Measurements from ENCODE around the gene ADM.
A peak's percentile ranks its signal among the peaks of the same experiment; 100 is the strongest.

ADM gene

GRCh38 chr11:10289765-10290380 lies 15.0 kb upstream of the ADM start:
- no peak for DNase-seq (ENCODE audit: low read depth in 4 of 4, low spot score in 1 of 4)

GRCh38 chr11:10291801-10292638 lies 12.9 kb upstream of the ADM start:
- no peak for DNase-seq (ENCODE audit: low read depth in 4 of 4, low spot score in 1 of 4)

- peak; percentile 45 to 71 (median 66) for DNase-seq (ENCODE audit: low read depth in 4 of 4, low spot score in 1 of 4)
Observed at GRCh38 chr11:10293423-10294289, 11.2 kb upstream of the ADM start, which contains the start of gene SBF2. Gene SBF2, minus strand, starts transcription at chr11:10294219. Its CDS starts 150 bp downstream, at chr11:10294069.

GRCh38 chr11:10294290-10294953 lies 10.5 kb upstream of the ADM start:
- DNase-seq (ENCODE audit: low read depth in 4 of 4, low spot score in 1 of 4), result no peak

- no peak for DNase-seq (ENCODE audit: low read depth in 4 of 4, low spot score in 1 of 4)
Observed at GRCh38 chr11:10295064-10295901, 9.6 kb upstream of the ADM start.

- DNase-seq (ENCODE audit: low read depth in 4 of 4, low spot score in 1 of 4), result no peak
Observed at GRCh38 chr11:10298342-10298741, 6.5 kb upstream of the ADM start.

GRCh38 chr11:10301656-10302358 lies 3.1 kb upstream of the ADM start:
- no peak for DNase-seq (ENCODE audit: low read depth in 4 of 4, low spot score in 1 of 4)

- no peak for DNase-seq (ENCODE audit: low read depth in 4 of 4, low spot score in 1 of 4)
Observed at GRCh38 chr11:10302359-10302743, 2.5 kb upstream of the ADM start.

GRCh38 chr11:10302744-10303557 lies 1.9 kb upstream of the ADM start:
- no peak for DNase-seq (ENCODE audit: low read depth in 4 of 4, low spot score in 1 of 4)

GRCh38 chr11:10303558-10304363 lies 1.1 kb upstream of the ADM start:
- no peak for DNase-seq (ENCODE audit: low read depth in 4 of 4, low spot score in 1 of 4)

GRCh38 chr11:10305262-10305963 lies 540 bp downstream of the ADM start:
- no peak for DNase-seq (ENCODE audit: low read depth in 4 of 4, low spot score in 1 of 4)

GRCh38 chr11:10305964-10306918 lies 1.4 kb downstream of the ADM start:
- no peak for DNase-seq (ENCODE audit: low read depth in 4 of 4, low spot score in 1 of 4)

- no peak for DNase-seq (ENCODE audit: low read depth in 4 of 4, low spot score in 1 of 4)
Observed at GRCh38 chr11:10307022-10307399, 2.1 kb downstream of the ADM start.

- DNase-seq (ENCODE audit: low read depth in 4 of 4, low spot score in 1 of 4), result peak; percentile 64 to 80 (median 68)
Observed at GRCh38 chr11:10307400-10308200, 2.7 kb downstream of the ADM start.

GRCh38 chr11:10308201-10308954 lies 3.5 kb downstream of the ADM start:
- no peak for DNase-seq (ENCODE audit: low read depth in 4 of 4, low spot score in 1 of 4)
